ENCODE results near the gene DLAT. TPM values are rescaled to one million over a fixed set of nuclear protein-coding genes. Genes with fewer than 3 reads are reported as not detected.

Gene DLAT
- total RNA-seq, result 34.5 and 35.3 TPM in 2 replicates

DNA sequence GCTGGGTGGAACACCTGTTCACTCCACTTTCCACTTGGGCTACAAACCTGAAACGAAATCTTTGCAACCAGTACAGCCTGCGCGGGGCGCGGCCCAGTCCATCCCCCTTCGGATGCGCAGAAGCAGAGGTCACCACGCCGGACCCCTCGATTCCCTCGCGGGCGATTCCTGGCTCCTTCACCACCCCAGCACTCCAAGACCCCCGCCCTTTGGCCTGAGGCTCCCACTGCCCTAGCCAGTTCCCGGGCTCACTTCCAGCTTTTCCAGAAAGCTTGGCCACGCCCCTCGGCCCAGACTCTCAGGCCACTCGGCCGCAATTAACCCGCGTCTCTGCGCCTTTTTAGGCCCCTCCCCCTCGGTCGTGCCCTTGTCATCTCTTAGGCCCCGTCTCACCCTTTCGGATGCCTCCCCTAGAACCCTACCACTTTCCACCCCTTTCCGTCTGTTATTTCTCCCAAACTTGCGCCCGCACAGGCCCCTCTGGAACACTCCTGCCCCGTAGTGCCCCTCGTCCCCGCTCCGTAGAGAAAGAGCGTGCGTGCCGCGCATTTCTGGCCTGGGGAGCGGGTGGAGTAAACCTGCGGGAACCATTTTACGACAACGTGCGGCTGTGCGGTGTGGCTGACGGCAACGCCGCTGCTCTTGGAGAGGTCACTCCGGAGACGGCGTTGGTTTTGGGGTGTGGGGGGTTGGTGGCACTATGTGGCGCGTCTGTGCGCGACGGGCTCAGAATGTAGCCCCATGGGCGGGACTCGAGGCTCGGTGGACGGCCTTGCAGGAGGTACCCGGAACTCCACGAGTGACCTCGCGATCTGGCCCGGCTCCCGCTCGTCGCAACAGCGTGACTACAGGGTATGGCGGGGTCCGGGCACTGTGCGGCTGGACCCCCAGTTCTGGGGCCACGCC, at the start of gene DLAT:
Gene DLAT, plus strand, starts transcription at position 636 of the 906 bp plus-strand sequence. Its CDS starts 65 bp downstream, at position 701.

DNA sequence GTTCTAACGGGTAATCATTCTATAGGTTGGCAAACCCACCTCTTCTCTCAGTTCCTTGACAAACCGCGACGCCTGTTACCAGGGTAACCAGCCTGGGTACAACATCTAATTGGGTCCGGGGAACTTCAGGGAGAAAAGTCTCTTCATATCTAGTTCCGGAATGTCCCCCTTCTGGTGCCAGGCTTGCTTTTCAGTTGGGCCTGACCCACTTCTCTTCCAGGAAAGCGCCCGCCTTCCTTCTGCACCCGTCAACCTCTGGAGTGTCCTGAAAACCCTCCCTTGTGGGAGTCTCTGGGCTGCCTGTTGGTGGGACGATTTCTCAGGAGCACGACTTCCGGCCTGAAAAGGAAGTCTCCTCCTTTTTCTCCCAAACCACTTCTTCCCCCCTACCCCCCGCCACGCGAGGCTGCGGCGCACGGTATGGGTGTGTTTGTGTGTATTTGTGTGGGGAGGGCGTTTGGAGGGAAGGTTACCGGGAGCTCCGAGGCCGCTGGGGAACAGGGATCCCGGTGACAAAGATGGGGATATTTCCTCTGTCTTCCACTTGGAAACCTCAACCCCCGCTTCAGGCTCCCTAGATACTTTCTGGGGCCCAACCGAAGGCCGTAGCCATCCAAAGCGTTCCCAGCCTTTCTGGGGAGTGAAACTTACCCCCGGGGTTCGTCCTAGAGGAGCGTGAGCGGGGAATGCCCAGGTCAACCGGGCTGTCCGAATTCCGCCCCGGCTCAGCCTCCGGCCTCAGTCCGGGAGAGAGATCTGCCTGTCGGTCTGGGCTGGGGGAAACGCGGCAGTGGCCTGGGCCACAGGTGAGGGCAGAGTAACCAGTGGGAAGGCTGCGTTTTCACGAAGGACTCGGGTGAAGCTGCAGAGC, 49.0 kb downstream of the DLAT start, which contains the start of the genes NKAPD1 and PIH1D2:
Gene NKAPD1, plus strand, starts transcription at position 359 of the 871 bp plus-strand sequence. CDS start 1,276 bp downstream, outside the sequence.
Gene PIH1D2, minus strand, starts transcription at position 77 of the 871 bp plus-strand sequence. CDS start 843 bp downstream, outside the sequence.

GRCh38 chr11:112086422-112087191, 61.4 kb downstream of the DLAT start, which contains the start of the genes SDHD and TIMM8B:
TSS of gene SDHD (plus strand) at chr11:112086873. CDS start at chr11:112086908, 35 bp downstream.
TSS of gene TIMM8B (minus strand) at chr11:112086756. CDS start at chr11:112086723, 33 bp downstream.

Other genes starting within 250 kb of the DLAT start
- 25.0 and 31.6 TPM in 2 replicates for gene ALG9, start 153.8 kb upstream of the DLAT start, total RNA-seq
- gene FDXACB1, start 146.2 kb upstream of the DLAT start, total RNA-seq, result 2.2 and 2.9 TPM in 2 replicates
- gene CFAP68, start 145.9 kb upstream of the DLAT start, total RNA-seq, result 13.1 and 13.5 TPM in 2 replicates
- gene CRYAB, start 113.6 kb upstream of the DLAT start, total RNA-seq, result 25.2 and 45.1 TPM in 2 replicates
- 1.1 and 1.2 TPM in 2 replicates for gene HSPB2, start 112.7 kb upstream of the DLAT start, total RNA-seq
- gene C11orf52, start 106.5 kb upstream of the DLAT start, total RNA-seq, result 0.40 and 1.1 TPM in 2 replicates
- 24.3 and 38.4 TPM in 2 replicates for gene DIXDC1, start 88.1 kb upstream of the DLAT start, total RNA-seq
- gene PIH1D2, start 48.6 kb downstream of the DLAT start, total RNA-seq, result 1.3 and 2.4 TPM in 2 replicates
- 18.0 and 18.7 TPM in 2 replicates for gene NKAPD1, start 48.9 kb downstream of the DLAT start, total RNA-seq
- gene TIMM8B, start 61.3 kb downstream of the DLAT start, total RNA-seq, result 68.2 and 94.1 TPM in 2 replicates
- gene SDHD, start 61.5 kb downstream of the DLAT start, total RNA-seq, result 146 and 153 TPM in 2 replicates
- gene IL18, start 138.7 kb downstream of the DLAT start, total RNA-seq, result 0.12 TPM in 1 of 2 replicates, not detected in the other
- gene TEX12, start 142.0 kb downstream of the DLAT start, total RNA-seq, result 0.12 and 0.13 TPM in 2 replicates
- gene BCO2, start 150.1 kb downstream of the DLAT start, total RNA-seq, result 1.1 and 1.2 TPM in 2 replicates
- 47.1 and 52.3 TPM in 2 replicates for gene PTS, start 201.0 kb downstream of the DLAT start, total RNA-seq
- gene PLET1, start 235.5 kb downstream of the DLAT start, total RNA-seq, result not detected in 2 replicates